GM21825 (cell line): ENCODE results near the gene CASP12.

Source experiments
- ATAC-seq: cut with Tn5 transposase; IDR thresholded peaks from one replicate; pipeline ENCODE4 v1.9.1; 2021; ENCODE audit warnings: mild to moderate bottlenecking, moderate library complexity; ENCODE audit not compliant: unreplicated experiment

Gene CASP12

GRCh38 chr11:104841185-104841584 is 57.1 kb downstream of the CASP12 start:
- no peak for ATAC-seq

- no peak for ATAC-seq
Measured at GRCh38 chr11:104837969-104838639, 60.2 kb downstream of the CASP12 start.

- ATAC-seq = no peak
Measured at GRCh38 chr11:104836691-104837090, 61.6 kb downstream of the CASP12 start.
